Measurements from ENCODE around the gene RUVBL2.

The RUVBL2 gene

DNA sequence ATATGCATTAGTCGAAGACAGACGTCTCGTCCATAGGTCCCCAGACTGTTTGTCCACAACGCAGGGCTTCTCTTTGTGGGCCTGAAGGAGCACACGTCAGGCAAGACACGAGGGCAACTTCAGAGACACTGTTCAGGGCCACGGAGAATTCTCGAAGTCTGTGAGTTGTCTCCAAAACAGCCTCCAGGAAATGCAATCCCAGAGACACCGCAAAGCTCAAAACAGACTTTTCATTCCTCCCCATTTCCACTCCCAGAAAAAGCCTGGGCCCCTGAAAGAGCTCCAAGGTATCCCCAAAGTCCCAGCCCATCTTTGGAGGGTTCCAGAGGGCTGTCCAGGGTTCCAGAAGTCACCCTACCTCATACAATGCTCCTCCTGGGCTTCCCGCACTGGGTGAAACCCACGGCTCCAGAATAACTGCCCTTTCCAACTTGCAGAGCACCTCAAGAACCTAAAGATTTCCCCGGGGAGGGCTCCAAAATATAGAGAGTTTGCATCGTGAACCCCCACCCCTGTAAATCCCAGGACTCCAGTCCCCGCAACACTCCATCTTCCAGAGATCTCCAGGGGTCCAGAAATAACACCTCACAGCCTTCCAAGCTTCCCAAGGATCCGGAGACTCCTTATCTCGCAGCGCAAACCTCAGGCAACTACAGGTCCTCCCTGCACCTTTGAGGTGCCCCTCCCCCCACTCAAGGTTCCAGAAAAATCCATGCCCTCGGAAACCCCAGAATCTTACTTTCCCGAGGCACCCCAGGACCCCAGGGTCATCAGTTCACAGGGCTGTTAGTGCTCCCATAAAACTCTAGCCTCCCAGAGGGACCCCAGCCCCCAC, 29.3 kb upstream of the RUVBL2 start:
- no peak for DNase-seq

DNA sequence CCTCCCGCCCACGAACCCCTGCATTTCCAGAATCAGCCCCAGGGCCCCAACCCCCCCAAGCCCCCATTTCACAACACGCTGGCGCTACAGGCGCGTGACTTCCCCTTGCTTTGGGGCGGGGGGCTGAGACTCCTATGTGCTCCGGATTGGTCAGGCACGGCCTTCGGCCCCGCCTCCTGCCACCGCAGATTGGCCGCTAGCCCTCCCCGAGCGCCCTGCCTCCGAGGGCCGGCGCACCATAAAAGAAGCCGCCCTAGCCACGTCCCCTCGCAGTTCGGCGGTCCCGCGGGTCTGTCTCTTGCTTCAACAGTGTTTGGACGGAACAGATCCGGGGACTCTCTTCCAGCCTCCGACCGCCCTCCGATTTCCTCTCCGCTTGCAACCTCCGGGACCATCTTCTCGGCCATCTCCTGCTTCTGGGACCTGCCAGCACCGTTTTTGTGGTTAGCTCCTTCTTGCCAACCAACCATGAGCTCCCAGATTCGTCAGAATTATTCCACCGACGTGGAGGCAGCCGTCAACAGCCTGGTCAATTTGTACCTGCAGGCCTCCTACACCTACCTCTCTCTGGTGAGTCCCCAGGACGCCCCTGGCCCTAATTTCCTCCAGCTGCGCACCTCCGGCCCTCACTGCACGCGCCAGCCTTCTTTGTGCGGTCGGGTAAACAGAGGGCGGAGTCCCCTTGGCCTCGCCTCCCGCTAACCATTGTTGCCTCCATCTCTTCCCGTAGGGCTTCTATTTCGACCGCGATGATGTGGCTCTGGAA, 28.5 kb upstream of the RUVBL2 start, which contains the start of gene FTL:
Gene FTL, plus strand, starts transcription at position 270 of the 766 bp plus-strand sequence. Its CDS starts 199 bp downstream, at position 469.
- DNase-seq = peak; percentile 95 to 98

- peak; percentile 83 to 87 for DNase-seq
These were observed 27.7 kb upstream of the RUVBL2 start for GRCh38 chr19:48965806-48966540.

DNA sequence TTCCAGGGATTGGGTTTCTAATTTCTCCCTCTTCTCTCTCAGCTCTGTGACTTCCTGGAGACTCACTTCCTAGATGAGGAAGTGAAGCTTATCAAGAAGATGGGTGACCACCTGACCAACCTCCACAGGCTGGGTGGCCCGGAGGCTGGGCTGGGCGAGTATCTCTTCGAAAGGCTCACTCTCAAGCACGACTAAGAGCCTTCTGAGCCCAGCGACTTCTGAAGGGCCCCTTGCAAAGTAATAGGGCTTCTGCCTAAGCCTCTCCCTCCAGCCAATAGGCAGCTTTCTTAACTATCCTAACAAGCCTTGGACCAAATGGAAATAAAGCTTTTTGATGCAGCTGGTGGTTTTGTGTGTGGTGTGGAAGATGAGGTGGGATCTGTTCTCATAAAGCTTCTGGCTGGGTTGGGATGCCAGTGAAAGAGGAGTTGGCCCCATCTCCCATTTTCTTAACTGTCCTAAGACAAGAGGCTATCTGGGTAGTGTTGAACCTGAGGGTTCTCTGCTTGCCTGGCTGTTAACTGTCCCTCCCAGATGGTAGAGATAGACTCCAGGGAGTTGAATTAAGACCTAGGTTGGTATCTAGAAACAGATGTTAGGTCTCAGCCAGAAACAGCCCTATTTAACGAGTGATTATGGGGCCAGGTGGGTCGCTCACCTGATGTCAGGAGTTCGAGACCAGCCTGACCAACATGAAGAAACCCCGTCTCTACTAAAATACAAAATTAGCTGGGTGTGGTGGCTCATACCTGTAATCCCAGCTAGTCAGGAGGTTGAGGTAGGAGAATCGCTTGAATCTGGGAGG, 26.9 kb upstream of the RUVBL2 start:
- no peak for DNase-seq

GRCh38 chr19:48967346-48968178, 26.1 kb upstream of the RUVBL2 start:
- DNase-seq = no peak

DNA sequence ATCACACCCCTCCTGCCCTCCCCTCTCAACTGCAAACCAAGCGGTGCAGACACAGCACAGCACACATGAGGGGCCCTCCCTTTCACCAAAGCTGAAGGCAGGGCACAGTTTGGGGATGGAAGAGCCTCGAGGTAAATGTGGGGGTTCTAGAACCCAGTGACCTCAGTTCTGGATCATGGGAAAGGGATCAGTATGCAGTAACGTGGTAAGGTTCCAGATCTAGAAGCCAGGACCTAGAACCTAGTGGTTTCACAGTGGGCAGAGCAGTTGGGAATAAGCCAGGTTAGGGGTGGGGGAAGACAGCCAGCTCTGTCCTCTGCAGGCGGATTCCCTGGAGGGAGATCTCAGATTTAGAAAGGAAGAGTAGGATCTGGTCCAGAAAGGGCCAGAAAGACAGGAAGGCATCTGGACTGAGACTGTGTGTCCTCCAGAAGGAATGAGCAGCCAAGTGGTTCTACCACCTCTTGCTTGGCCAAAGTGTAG, 25.5 kb upstream of the RUVBL2 start:
- no peak for DNase-seq

- DNase-seq = no peak
These were observed 24.9 kb upstream of the RUVBL2 start for GRCh38 chr19:48968813-48969218.

DNA sequence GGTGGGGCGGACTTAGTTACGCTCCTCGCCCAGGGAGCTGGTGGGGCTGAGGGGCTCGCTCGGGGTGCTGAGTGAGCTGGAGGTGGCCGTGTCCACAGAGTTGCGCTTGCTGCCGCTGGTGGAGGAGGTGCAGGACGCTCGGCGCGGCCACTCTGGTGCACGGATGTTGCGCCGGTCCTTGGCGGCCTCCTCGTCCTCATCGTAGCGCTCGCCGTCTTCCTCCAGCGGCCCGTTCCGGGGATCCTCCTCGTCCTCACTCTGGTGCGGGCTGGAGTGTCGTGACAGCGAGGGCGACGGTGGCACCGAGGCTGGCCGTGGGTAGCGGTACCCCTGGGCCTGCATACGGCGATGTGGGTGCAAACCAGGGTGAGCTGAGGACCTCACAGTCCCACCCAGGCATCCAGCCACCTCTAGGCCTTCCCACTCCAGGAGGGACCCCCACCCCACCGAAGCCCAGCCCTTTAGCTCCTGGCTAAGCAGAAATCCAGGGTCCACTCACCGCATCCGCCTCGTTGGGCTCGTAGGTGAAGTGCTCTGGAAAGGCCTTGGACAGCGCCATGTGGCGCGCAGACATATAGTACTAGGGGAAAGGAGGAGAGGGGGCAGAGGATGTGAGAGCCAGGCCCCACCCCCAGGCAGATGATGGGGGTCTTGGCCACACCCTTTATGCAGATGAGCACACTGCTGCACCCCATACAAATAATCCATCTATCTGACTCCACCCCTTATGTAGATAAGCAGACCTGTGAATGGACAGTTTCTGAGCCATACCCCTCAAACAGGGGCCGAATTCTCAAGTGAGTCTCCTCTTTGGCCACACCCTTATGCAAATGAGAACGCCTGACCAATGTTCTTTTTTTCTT, 24.2 kb upstream of the RUVBL2 start:
- DNase-seq = no peak

DNA sequence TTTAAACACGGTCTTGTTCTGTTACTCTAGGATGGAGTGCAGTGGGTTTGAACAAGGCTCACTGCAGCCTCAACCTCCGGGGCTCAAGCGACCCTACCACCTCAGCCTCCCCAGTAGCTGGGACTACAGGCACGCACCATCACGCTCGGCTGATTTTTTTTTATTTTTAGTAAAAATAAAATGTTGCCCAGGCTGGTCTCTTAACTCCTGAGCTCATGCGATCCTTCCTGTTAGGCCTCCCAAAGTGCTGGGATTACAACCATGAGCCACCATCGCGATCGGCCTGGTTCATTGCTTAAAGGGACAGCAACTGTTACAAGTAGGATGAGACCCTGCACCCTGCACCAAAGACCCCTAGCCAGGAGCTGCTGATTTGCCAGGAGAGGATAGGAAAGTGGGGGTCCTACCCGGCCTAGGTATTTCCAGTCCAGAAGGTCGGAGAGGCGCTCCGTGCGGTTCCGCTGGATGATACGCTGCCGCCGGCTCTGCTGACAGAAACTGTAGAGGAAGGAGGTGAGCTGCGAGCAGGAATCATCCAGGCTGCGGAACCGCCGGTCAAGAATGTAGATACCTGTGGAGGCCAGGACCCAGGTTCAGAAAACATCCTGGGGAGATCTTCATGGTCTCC, 23.4 kb upstream of the RUVBL2 start:
- DNase-seq = no peak

DNA sequence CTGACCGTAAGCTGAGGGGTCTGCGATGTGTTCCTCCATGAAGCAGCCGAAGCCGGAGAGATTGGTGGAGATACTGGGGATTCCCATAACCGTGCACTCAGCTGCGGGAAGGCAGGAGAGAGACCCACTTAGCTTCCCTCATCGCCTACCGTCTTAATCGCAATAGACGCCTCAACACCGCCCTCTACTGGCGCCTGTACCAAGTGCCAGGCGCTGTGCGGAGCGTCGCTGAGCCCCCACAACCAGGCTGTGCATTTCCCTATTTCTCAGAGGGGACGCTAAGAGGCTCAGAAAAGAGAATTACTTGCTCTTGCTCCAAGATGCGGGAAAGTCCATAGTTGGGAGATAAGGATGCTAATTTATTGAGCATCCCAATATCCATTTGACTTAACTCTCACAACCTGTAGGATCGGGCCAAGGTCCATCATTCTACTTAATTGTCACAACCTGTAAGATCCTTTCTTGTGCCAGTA, 22.7 kb upstream of the RUVBL2 start:
- peak; percentile 78 to 82 for DNase-seq

DNA sequence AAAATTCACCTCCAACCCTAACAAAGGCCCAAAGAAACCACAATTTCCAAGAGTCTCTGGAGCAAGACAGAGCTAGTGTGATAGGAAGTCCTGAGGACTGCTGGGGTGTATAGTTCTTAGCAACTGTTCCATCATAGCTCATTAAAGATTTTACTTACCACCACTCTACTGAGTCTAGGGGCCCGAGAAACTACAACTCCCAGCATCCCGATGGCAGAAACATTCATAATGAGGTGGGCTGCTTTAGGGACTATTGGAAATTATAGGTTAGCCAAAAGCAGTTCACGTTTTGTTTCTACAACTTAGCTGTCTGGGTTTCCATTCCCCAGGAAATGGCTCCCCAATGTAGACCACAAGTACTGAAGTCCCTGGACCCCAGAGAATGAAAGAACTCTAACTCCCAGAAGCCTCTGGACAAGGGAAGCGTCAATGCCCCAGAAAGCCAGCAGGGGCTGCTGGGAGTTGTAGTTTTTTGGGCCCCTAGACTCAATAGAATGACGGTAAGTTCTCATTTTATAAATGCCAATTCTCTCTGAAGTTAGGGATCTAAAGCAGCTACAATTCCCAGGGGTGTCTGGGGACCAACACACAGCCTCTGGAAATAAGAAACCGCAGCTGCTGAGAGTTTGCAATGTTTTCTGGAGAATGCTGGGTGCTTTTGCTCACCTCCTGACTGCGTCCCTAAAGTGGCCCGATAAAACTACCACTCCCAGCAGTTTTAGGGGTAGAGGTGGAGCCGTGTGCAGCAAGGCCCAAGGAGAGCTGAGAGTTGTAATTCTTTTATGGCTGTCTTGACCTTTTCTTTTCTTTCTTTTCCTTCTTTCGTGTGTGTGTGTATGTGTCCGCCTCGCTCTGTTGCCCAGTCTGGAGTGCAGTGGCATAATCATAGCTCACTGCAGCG, 17.5 kb upstream of the RUVBL2 start:
- peak in 1 of 2 experiments; percentile 49 for DNase-seq

GRCh38 chr19:48977061-48977460, 16.6 kb upstream of the RUVBL2 start:
- no peak for DNase-seq

GRCh38 chr19:48982280-48982679, 11.4 kb upstream of the RUVBL2 start:
- DNase-seq = no peak

DNA sequence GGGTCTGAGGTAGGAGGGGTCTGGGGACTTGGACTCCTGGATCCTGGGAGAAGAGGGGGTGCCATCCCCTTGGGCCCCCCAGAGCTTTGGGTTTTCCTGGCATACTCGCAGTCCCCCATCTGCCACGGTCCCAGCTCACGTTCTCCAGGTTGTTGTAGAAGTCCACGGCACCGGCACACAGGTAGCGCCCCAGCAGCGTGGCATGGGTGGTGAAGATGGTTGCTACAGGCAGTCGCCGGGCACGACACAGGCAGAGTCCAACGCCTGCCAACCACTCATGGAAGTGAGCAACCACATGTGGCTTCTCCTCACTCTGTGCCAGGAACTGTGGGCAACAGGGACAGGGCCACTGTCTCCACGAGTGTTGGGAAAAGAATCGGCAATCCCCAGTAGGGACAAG, 8.0 kb upstream of the RUVBL2 start:
- DNase-seq = no peak

DNA sequence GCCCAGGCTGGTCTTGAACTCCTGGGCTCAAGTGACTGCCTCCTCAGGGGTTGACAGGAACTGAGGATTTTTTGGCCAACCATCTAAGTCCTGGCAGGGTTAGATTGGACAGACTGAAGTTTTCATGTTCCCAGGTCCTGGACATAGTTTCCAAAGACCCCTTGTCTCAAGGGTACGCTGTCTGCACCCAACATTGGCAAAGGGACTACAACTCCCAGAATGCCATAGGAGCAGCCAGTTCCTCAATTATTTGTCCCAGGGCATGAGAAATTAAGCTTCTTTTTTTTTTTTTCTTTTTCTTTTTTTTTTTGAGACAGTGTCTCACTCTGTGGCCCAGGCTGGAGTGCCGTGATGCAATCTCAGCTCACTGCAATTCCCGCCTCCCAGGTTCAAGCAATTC, 7.5 kb upstream of the RUVBL2 start:
- DNase-seq = no peak

DNA sequence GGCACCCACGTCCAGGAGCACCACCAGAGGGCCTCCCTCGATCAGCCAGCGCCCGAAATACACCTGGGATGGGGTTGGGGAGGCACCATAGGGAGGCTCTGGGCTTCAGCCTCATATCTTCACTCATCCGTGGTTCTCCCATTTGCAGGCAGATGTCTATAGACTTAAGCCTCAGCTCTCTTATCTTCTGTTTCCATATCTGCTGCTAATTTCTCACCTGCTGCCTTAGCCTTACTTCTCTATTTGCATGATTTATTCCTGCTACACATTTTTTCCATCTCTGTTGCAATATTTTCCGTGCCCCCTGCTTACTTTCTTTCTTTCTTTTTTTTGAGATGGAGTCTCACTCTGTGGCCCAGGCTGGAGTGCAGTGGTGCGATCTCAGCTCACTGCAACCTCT, 6.4 kb upstream of the RUVBL2 start:
- DNase-seq = no peak

DNA sequence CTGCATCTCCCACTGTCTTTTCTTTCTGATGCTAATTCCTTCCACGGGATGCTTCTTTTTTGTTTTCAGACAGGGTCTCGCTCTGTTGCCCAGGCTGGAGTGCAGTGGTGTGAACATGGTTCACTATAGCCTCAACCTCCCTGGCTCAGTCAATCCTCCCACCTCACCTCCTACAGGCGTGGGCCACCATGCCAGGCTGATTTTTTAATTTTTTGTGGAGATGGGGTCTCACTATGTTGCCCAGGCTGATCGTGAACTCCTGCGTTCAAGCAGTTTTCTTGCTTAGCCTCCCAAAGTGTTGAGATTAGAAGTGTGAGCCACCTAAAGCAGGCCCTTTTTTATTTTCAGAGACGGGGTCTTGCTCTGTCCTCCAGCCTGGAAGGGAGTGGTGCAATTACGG, 5.4 kb upstream of the RUVBL2 start:
- no peak for DNase-seq

- DNase-seq = no peak
These were observed 4.8 kb upstream of the RUVBL2 start for GRCh38 chr19:48988860-48989259.
